ENCODE data around the gene TMPRSS7.
A peak's percentile ranks its signal among the peaks of the same experiment; 100 is the strongest.

Gene TMPRSS7, protein sequence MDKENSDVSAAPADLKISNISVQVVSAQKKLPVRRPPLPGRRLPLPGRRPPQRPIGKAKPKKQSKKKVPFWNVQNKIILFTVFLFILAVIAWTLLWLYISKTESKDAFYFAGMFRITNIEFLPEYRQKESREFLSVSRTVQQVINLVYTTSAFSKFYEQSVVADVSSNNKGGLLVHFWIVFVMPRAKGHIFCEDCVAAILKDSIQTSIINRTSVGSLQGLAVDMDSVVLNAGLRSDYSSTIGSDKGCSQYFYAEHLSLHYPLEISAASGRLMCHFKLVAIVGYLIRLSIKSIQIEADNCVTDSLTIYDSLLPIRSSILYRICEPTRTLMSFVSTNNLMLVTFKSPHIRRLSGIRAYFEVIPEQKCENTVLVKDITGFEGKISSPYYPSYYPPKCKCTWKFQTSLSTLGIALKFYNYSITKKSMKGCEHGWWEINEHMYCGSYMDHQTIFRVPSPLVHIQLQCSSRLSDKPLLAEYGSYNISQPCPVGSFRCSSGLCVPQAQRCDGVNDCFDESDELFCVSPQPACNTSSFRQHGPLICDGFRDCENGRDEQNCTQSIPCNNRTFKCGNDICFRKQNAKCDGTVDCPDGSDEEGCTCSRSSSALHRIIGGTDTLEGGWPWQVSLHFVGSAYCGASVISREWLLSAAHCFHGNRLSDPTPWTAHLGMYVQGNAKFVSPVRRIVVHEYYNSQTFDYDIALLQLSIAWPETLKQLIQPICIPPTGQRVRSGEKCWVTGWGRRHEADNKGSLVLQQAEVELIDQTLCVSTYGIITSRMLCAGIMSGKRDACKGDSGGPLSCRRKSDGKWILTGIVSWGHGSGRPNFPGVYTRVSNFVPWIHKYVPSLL
- 0 to 0.42 (median 0) reads per million in 9 experiments for total RNA-seq

DNA sequence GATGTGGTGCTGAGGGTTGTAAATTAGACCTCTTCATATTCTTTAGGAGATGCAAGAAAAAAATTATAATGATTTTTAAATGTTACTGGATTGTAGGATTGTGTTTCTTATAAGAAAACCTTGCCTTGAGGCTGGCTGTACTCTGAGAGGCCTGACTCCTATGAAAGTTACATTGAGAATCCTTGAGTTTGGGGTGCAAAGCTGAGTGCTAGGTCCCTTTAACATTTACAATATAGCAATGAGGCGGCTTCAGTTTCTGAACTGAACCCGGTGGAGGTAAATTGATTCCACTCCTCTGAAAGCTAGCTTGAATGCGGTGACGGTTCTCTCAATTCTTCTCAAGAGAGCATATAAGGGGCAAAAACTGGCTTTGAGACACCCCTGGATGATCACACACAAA is at the start of gene TMPRSS7:
TMPRSS7 (plus strand) TSS at position 301 of the 400 bp plus-strand sequence. CDS start 110 bp downstream, outside the sequence.
- Mint-ChIP-seq H3K4me1 (ENCODE audit: low read depth in 2 of 2) (no peaks in the 10 kb centered on the region), H3K27me3 (peaks cover 0 to 12% of the 10 kb centered on the region in 2 donors), H3K27ac (no peak within 1 kb of the TSS), H3K4me3 (no peak within 1 kb of the TSS), H3K36me3 (ENCODE audit: insufficient read depth) (no peaks in the 10 kb centered on the region), H3K9me3 (no peaks in the 10 kb centered on the region)
- DNase-seq (no peak), ATAC-seq (replicated peaks) (no peak)

- no peaks in the 10 kb centered on the region for H3K9me3 Mint-ChIP-seq
- peak overlapping the region; percentile 1 to 21 for H3K27ac Mint-ChIP-seq
- DNase-seq (no peak), ATAC-seq (replicated peaks) (no peak)
- no peak overlapping the region for H3K4me3 Mint-ChIP-seq
- peaks cover 18 to 28% of the 10 kb centered on the region in 2 donors for H3K4me1 Mint-ChIP-seq (ENCODE audit: low read depth in 2 of 2)
- H3K27me3 Mint-ChIP-seq: no peaks in the 10 kb centered on the region
- peaks cover 25% of the 10 kb centered on the region for H3K36me3 Mint-ChIP-seq (ENCODE audit: insufficient read depth)
These were observed 47.7 kb upstream of the TMPRSS7 start for GRCh38 chr3:111986800-111987199.

- Mint-ChIP-seq H3K9me3 (no peaks in the 10 kb centered on the region), H3K27me3 (no peaks in the 10 kb centered on the region), H3K4me3 (no peak overlapping the region), H3K36me3 (ENCODE audit: insufficient read depth) (peaks cover 35% of the 10 kb centered on the region), H3K27ac (no peak overlapping the region), H3K4me1 (ENCODE audit: low read depth in 2 of 2) (peaks cover 15 to 22% of the 10 kb centered on the region in 2 donors)
- peak; percentile 83 for ATAC-seq (replicated peaks)
- DNase-seq: no peak
These were observed 45.4 kb upstream of the TMPRSS7 start for GRCh38 chr3:111989061-111989678.

DNA sequence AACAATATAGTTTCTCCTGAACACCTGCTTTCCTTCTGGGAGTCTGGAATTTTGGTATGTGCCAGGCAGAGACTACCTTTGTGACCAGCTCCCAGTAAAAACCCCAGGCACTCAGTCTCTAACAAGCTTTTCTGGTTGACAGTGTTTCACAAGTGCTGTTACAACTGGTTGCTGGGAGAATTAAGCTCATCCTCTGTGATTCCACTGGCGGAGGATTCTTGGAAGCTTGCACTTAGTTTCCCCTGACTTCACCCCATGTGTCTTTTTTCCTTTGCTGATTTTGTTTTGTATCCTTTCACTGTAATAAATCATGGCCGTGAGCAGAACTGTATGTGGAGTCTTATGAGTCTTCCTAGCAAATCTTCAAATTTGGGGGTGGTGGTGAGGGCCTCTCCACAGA is 41.5 kb upstream of the TMPRSS7 start:
- Mint-ChIP-seq H3K4me3 (no peak overlapping the region), H3K4me1 (ENCODE audit: low read depth in 2 of 2) (peaks cover 0 to 3% of the 10 kb centered on the region in 2 donors), H3K27me3 (no peaks in the 10 kb centered on the region), H3K27ac (no peak overlapping the region), H3K9me3 (no peaks in the 10 kb centered on the region), H3K36me3 (ENCODE audit: insufficient read depth) (peaks cover 21% of the 10 kb centered on the region)
- ATAC-seq (replicated peaks) (no peak), DNase-seq (no peak)

- ATAC-seq (replicated peaks): no peak
- H3K4me1 Mint-ChIP-seq (ENCODE audit: low read depth in 2 of 2): peaks cover 18 to 20% of the 10 kb centered on the region in 2 donors
- no peak within 1 kb of the TSS for H3K27ac Mint-ChIP-seq
These were observed 35.7 kb upstream of the TMPRSS7 start, which contains the start of gene TAGLN3 for GRCh38 chr3:111998636-111999483. TSS of gene TAGLN3 (plus strand) at chr3:111998922. CDS start at chr3:111999423, 501 bp downstream.

DNA sequence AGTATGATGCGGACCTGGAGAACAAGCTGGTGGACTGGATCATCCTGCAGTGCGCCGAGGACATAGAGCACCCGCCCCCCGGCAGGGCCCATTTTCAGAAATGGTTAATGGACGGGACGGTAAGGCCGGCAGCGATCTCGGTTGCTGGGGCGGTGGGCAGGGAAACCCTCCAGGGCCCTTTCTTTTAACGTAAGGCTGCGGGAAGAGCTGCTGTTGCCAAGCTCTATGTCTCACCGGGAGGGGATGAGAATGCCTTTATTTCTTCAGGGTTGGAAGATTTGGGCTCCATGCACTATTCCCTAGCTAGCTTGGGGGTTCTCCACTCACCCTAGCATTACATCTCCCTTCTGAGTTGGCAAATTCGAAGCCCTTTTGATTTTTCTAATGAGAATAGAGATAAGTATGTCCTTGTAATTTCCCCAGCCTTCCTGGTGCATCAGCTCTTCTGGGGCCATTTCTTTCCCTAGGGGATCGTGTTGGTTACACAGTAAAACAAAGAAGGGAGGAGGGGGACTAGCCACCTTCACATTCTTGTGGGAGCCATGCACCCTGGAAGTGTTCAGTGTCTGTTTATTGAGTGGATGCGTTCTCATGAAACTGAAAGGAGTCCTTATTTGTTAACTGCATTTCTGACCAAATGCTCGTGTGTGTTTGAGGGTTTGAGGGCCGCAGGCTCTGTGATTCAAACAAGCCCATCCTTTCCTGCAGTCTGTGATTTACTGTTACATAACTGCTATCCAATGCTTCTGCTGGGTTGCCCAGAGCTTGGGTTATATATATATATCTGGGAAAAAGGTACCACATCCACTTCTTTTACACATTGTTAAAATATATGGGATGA is 34.8 kb upstream of the TMPRSS7 start:
- DNase-seq: no peak

More at GRCh38 chr3:111998636-111999483, 35.7 kb upstream of the TMPRSS7 start, which contains the start of gene TAGLN3:
- H3K36me3 Mint-ChIP-seq (ENCODE audit: insufficient read depth): peaks cover 3% of the 10 kb centered on the region
- no peaks in the 10 kb centered on the region for H3K27me3 Mint-ChIP-seq
- H3K4me3 Mint-ChIP-seq: peak within 1 kb of the TSS; percentile 18 to 44
- DNase-seq: no peak
- no peaks in the 10 kb centered on the region for H3K9me3 Mint-ChIP-seq

DNA sequence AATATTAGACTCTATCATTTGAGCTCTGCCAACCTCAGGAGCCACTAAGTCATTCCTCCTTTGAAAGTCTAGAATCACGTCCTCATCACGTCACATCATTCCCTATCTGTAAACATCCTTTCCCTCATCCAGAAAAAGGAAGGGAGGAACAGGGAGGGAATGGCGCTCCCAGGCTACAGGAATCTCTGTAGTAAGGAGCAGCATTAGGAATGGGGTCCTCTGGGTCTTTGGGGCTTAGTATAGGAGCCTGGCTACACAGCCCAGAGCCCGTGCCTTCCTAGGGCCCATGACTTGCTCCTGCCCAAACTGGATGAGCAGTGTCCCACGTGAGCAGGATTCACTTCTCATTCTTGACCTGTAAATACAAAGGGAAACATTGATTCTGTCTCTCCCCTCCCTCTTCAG is 34.2 kb upstream of the TMPRSS7 start:
- H3K9me3 Mint-ChIP-seq: no peaks in the 10 kb centered on the region
- peaks cover 20% of the 10 kb centered on the region in 2 donors for H3K4me1 Mint-ChIP-seq (ENCODE audit: low read depth in 2 of 2)
- H3K27ac Mint-ChIP-seq: no peak overlapping the region
- H3K27me3 Mint-ChIP-seq: no peaks in the 10 kb centered on the region
- no peak overlapping the region for H3K4me3 Mint-ChIP-seq
- DNase-seq: no peak
- no peak for ATAC-seq (replicated peaks)
- H3K36me3 Mint-ChIP-seq (ENCODE audit: insufficient read depth): peaks cover 3% of the 10 kb centered on the region

More for the DNA sequence above, 34.8 kb upstream of the TMPRSS7 start:
- Mint-ChIP-seq H3K4me3 (peak overlapping the region; percentile 18 to 44), H3K9me3 (no peaks in the 10 kb centered on the region), H3K4me1 (ENCODE audit: low read depth in 2 of 2) (peaks cover 20% of the 10 kb centered on the region in 2 donors), H3K27ac (no peak overlapping the region), H3K27me3 (no peaks in the 10 kb centered on the region), H3K36me3 (ENCODE audit: insufficient read depth) (peaks cover 3% of the 10 kb centered on the region)
- no peak for ATAC-seq (replicated peaks)

- Mint-ChIP-seq H3K9me3 (no peaks in the 10 kb centered on the region), H3K36me3 (ENCODE audit: insufficient read depth) (peaks cover 3% of the 10 kb centered on the region), H3K4me3 (no peak overlapping the region), H3K27me3 (no peaks in the 10 kb centered on the region), H3K27ac (no peak overlapping the region), H3K4me1 (ENCODE audit: low read depth in 2 of 2) (peaks cover 20% of the 10 kb centered on the region in 2 donors)
- no peak for ATAC-seq (replicated peaks)
- no peak for DNase-seq
These were observed 33.6 kb upstream of the TMPRSS7 start for GRCh38 chr3:112000966-112001365.

DNA sequence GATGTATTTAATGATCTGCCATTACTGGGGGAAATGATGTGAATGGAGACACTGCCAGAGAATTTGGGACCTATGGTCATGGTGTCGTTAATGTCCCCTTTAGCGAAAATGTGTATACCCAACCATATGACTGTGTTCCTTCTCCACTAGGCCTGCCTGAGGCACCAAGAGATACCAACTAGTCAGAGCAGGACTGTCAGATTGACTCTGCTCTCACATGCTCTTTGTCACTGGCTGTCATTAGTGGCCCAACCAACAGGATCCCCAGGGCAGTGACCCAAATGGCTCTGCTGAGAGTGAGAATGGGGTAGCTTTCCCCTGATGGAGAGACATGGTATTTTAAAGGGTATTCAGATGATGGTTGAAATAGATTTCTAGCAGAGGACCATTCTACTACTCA is 33.0 kb upstream of the TMPRSS7 start:
- Mint-ChIP-seq H3K27ac (no peak overlapping the region), H3K36me3 (ENCODE audit: insufficient read depth) (peaks cover 3% of the 10 kb centered on the region), H3K4me1 (ENCODE audit: low read depth in 2 of 2) (peaks cover 20% of the 10 kb centered on the region in 2 donors), H3K27me3 (no peaks in the 10 kb centered on the region), H3K4me3 (no peak overlapping the region), H3K9me3 (no peaks in the 10 kb centered on the region)
- ATAC-seq (replicated peaks) (no peak), DNase-seq (no peak)

DNA sequence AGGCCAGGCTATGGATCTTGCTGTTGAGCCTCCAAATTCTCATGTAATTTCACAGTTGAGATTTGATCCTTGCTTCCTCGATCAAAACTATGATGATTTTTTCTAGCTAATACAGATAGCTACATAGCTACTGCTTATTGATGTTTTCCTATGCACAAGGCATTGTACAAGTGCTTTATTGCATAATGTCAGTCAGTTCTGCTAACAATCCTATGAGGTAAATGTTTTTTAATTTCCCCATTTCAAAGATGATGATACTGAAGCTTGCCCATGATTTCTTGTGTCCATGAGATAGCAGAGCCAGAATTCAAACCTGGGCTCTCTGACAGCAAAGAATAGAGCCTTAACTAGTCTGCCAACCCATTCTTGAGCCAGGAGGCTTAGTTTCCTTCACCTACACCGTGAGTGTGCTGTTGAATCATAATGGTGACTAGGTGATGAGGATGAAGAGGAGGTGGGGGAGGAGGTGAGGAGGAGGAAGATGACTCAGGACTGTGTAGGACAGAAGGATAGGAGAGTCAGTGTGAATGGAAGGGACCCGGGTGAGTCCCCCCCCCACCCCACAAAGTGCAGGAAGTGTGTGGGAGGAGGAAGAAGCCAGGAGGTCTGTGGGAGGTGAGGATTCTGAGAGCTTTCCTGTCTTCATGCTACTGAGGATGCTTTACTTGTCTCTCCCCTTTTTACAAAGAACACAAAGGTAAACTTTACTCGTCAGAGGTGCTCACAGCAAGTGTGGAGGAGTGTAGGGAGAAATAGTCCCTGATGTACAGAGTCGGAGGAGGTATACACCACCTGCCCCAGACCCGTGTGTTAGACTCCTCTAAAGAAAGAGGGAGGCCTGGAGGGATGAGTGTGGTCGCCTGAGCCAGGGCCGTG is 32.2 kb upstream of the TMPRSS7 start:
- peak overlapping the region; percentile 15 to 72 for H3K27ac Mint-ChIP-seq
- peak overlapping the region in 1 of 2 donors; percentile 7 for H3K4me3 Mint-ChIP-seq
- no peaks in the 10 kb centered on the region for H3K27me3 Mint-ChIP-seq
- peaks cover 20% of the 10 kb centered on the region in 2 donors for H3K4me1 Mint-ChIP-seq (ENCODE audit: low read depth in 2 of 2)
- DNase-seq (no peak), ATAC-seq (replicated peaks) (peak; percentile 31)
- H3K36me3 Mint-ChIP-seq (ENCODE audit: insufficient read depth): peaks cover 3% of the 10 kb centered on the region
- no peaks in the 10 kb centered on the region for H3K9me3 Mint-ChIP-seq

GRCh38 chr3:112003321-112004080 is 31.0 kb upstream of the TMPRSS7 start:
- H3K4me1 Mint-ChIP-seq (ENCODE audit: low read depth in 2 of 2): peaks cover 19 to 20% of the 10 kb centered on the region in 2 donors
- H3K9me3 Mint-ChIP-seq: no peaks in the 10 kb centered on the region
- no peaks in the 10 kb centered on the region for H3K27me3 Mint-ChIP-seq
- ATAC-seq (replicated peaks) (peak; percentile 17), DNase-seq (no peak)
- no peak overlapping the region for H3K4me3 Mint-ChIP-seq
- peak overlapping the region; percentile 4 to 15 for H3K27ac Mint-ChIP-seq
- H3K36me3 Mint-ChIP-seq (ENCODE audit: insufficient read depth): peaks cover 3% of the 10 kb centered on the region
